Ishikawa (cell line): ENCODE data around the gene C4A.
"Not testable (repeated sequence)": the region's sequence is repeated elsewhere in the genome, so short reads cannot be mapped to it uniquely, and the experiment has no call there.

ENCODE experiments used
- CEBPB ChIP-seq: IDR thresholded peaks from 2 replicates; pipeline ENCODE4 v1.6.1; 2012
- CREB1 ChIP-seq: IDR thresholded peaks from 2 replicates; pipeline ENCODE4 v1.6.1; 2012; ENCODE audit warnings: low read depth
- EGR1 ChIP-seq: IDR thresholded peaks from 2 replicates; pipeline ENCODE4 v1.6.1; 2012
- EP300 ChIP-seq: IDR thresholded peaks from 2 replicates; pipeline ENCODE4 v1.6.1; 2012; ENCODE audit warnings: borderline replicate concordance
- FOXM1 ChIP-seq: IDR thresholded peaks from 2 replicates; pipeline ENCODE4 v1.6.1; 2012; ENCODE audit warnings: low read depth, borderline replicate concordance
- NFIC ChIP-seq: IDR thresholded peaks from 2 replicates; pipeline ENCODE4 v1.6.1; 2012
- RAD21 ChIP-seq: IDR thresholded peaks from 2 replicates; pipeline ENCODE4 v1.6.1; 2012; ENCODE audit warnings: low read depth
- TAF1 ChIP-seq: IDR thresholded peaks from 2 replicates; pipeline ENCODE4 v1.6.1; 2012; ENCODE audit warnings: low read depth, mild to moderate bottlenecking
- TCF12 ChIP-seq: IDR thresholded peaks from 2 replicates; pipeline ENCODE4 v1.6.1; 2012; ENCODE audit warnings: low read depth
- TEAD4 ChIP-seq: IDR thresholded peaks from 2 replicates; pipeline ENCODE4 v1.6.1; 2012
- USF1 ChIP-seq: IDR thresholded peaks from 2 replicates; pipeline ENCODE4 v1.6.1; 2012
- YY1 ChIP-seq: IDR thresholded peaks from 2 replicates; pipeline ENCODE4 v1.6.1; 2012; ENCODE audit warnings: low read depth
- ZBTB7A ChIP-seq: IDR thresholded peaks from 2 replicates; pipeline ENCODE4 v1.6.1; 2012; ENCODE audit warnings: low read depth
- TF ChIP-seq, protein P1 (sequence below): IDR thresholded peaks from 2 replicates; pipeline ENCODE4 v1.6.1; 2012
- TF ChIP-seq, protein P2 (sequence below): IDR thresholded peaks from 2 replicates; pipeline ENCODE4 v1.6.1; 2012; ENCODE audit warnings: low read depth, mild to moderate bottlenecking

C4A gene

GRCh38 chr6:31981744-31982143 is at the start of gene C4A:
TSS of gene C4A (plus strand) at chr6:31982057. CDS start at chr6:31982108, 51 bp downstream.
- TF ChIP-seq, protein P1, sequence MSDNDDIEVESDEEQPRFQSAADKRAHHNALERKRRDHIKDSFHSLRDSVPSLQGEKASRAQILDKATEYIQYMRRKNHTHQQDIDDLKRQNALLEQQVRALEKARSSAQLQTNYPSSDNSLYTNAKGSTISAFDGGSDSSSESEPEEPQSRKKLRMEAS, result not testable (repeated sequence)
- not testable (repeated sequence) for TF ChIP-seq YY1, CEBPB

GRCh38 chr6:31933537-31933936 is 48.3 kb upstream of the C4A start:
- no peak for TF ChIP-seq TAF1
- no peak for TF ChIP-seq YY1
- no peak for TF ChIP-seq USF1
- TF ChIP-seq RAD21, result no peak
- no peak for TF ChIP-seq CREB1
- TF ChIP-seq CEBPB, result no peak
- no peak for TF ChIP-seq ZBTB7A
- TF ChIP-seq, protein P2, sequence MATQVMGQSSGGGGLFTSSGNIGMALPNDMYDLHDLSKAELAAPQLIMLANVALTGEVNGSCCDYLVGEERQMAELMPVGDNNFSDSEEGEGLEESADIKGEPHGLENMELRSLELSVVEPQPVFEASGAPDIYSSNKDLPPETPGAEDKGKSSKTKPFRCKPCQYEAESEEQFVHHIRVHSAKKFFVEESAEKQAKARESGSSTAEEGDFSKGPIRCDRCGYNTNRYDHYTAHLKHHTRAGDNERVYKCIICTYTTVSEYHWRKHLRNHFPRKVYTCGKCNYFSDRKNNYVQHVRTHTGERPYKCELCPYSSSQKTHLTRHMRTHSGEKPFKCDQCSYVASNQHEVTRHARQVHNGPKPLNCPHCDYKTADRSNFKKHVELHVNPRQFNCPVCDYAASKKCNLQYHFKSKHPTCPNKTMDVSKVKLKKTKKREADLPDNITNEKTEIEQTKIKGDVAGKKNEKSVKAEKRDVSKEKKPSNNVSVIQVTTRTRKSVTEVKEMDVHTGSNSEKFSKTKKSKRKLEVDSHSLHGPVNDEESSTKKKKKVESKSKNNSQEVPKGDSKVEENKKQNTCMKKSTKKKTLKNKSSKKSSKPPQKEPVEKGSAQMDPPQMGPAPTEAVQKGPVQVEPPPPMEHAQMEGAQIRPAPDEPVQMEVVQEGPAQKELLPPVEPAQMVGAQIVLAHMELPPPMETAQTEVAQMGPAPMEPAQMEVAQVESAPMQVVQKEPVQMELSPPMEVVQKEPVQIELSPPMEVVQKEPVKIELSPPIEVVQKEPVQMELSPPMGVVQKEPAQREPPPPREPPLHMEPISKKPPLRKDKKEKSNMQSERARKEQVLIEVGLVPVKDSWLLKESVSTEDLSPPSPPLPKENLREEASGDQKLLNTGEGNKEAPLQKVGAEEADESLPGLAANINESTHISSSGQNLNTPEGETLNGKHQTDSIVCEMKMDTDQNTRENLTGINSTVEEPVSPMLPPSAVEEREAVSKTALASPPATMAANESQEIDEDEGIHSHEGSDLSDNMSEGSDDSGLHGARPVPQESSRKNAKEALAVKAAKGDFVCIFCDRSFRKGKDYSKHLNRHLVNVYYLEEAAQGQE, result no peak
- TF ChIP-seq, protein P1, result no peak
- TF ChIP-seq EP300, result no peak
- no peak for TF ChIP-seq TCF12
- TF ChIP-seq TEAD4, result no peak
- no peak for TF ChIP-seq NFIC
- no peak for TF ChIP-seq EGR1
- no peak for TF ChIP-seq FOXM1

GRCh38 chr6:31935021-31935420 is 46.8 kb upstream of the C4A start:
- no peak for TF ChIP-seq EP300

GRCh38 chr6:31935823-31936222 is 46.0 kb upstream of the C4A start:
- TF ChIP-seq CEBPB, result no peak
- TF ChIP-seq EP300, result no peak
- TF ChIP-seq FOXM1, result no peak
- no peak for TF ChIP-seq EGR1

GRCh38 chr6:31940256-31940664 is 41.6 kb upstream of the C4A start:
- TF ChIP-seq, protein P1, result no peak
- TF ChIP-seq EP300, result no peak
- no peak for TF ChIP-seq CREB1
- no peak for TF ChIP-seq TAF1

- TF ChIP-seq NFIC, result no peak
- TF ChIP-seq, protein P2, result no peak
- no peak for TF ChIP-seq FOXM1
- TF ChIP-seq YY1, result no peak
- no peak for TF ChIP-seq RAD21
- TF ChIP-seq CEBPB, result no peak
- TF ChIP-seq CREB1, result no peak
- no peak for TF ChIP-seq USF1
- no peak for TF ChIP-seq TCF12
Measured at GRCh38 chr6:31943742-31944141, 38.1 kb upstream of the C4A start.

- TF ChIP-seq, protein P2, result no peak
- TF ChIP-seq CEBPB (no peak), RAD21 (no peak), USF1 (no peak), YY1 (no peak), NFIC (no peak), CREB1 (no peak), EP300 (no peak), TCF12 (no peak), TEAD4 (no peak), ZBTB7A (no peak), EGR1 (no peak), FOXM1 (no peak), TAF1 (no peak)
- TF ChIP-seq, protein P1, result no peak
Measured at GRCh38 chr6:31945154-31945506, 36.7 kb upstream of the C4A start.
